Measurements from ENCODE around the gene SRMS.

SRMS gene

GRCh38 chr20:63574156-63574828 is 26.7 kb upstream of the SRMS start, which contains the start of gene HELZ2:
Gene HELZ2, minus strand, starts transcription at chr20:63574239. Its CDS starts 1,854 bp downstream, at chr20:63572385.
- H3K9me2 ChIP-seq (replicated peaks; ENCODE audit: insufficient read depth, low read length), result no peaks in the 10 kb centered on the region
- H3K27ac ChIP-seq (ENCODE audit: low read depth, low read length), result no peak within 1 kb of the TSS
- H3K36me3 ChIP-seq (ENCODE audit: low read length), result no peaks in the 10 kb centered on the region
- H3K79me2 ChIP-seq (ENCODE audit: insufficient read depth, low read length), result no peaks in the 10 kb centered on the region
- no peak within 1 kb of the TSS for H2AFZ ChIP-seq (ENCODE audit: low read depth, low read length, severe bottlenecking)
- H4K20me1 ChIP-seq (ENCODE audit: low read depth, low read length), result no peaks in the 10 kb centered on the region
- no peak within 1 kb of the TSS for H3K4me3 ChIP-seq (ENCODE audit: insufficient read depth, low read length, poor library complexity, severe bottlenecking)
- H3K9ac ChIP-seq (ENCODE audit: low read length), result peak within 1 kb of the TSS; percentile 36; the same call in 1 of the 2 replicates
- no peaks in the 10 kb centered on the region for H3K27me3 ChIP-seq (ENCODE audit: low read length)
- TF ChIP-seq EZH2phosphoT487 (conservative IDR thresholded peaks at IDR 0.05; ENCODE audit: low read length) (no peak), CTCF (IDR thresholded peaks at IDR 0.05; ENCODE audit: insufficient read depth, low read length, poor library complexity, severe bottlenecking) (no peak)
- H3K4me2 ChIP-seq (ENCODE audit: low read depth, low read length, poor library complexity, severe bottlenecking), result peak within 1 kb of the TSS; percentile 58
- no peaks in the 10 kb centered on the region for H3F3A ChIP-seq (ENCODE audit: insufficient read depth)
- H3K9me3 ChIP-seq (ENCODE audit: insufficient read depth, low read length), result no peaks in the 10 kb centered on the region

- H3K9ac ChIP-seq (ENCODE audit: low read length), result peak overlapping the region; percentile 36; the same call in 1 of the 2 replicates
- peak overlapping the region; percentile 58 for H3K4me2 ChIP-seq (ENCODE audit: low read depth, low read length, poor library complexity, severe bottlenecking)
- TF ChIP-seq CTCF (IDR thresholded peaks at IDR 0.05; ENCODE audit: insufficient read depth, low read length, poor library complexity, severe bottlenecking), result no peak
- no peak for TF ChIP-seq EZH2phosphoT487 (conservative IDR thresholded peaks at IDR 0.05; ENCODE audit: low read length)
- no peak overlapping the region for H3K27ac ChIP-seq (ENCODE audit: low read depth, low read length)
- H3F3A ChIP-seq (ENCODE audit: insufficient read depth), result no peaks in the 10 kb centered on the region
- H3K9me2 ChIP-seq (replicated peaks; ENCODE audit: insufficient read depth, low read length), result no peaks in the 10 kb centered on the region
- H3K27me3 ChIP-seq (ENCODE audit: low read length), result no peaks in the 10 kb centered on the region
- no peaks in the 10 kb centered on the region for H3K79me2 ChIP-seq (ENCODE audit: insufficient read depth, low read length)
- H2AFZ ChIP-seq (ENCODE audit: low read depth, low read length, severe bottlenecking), result no peak overlapping the region
- no peaks in the 10 kb centered on the region for H3K36me3 ChIP-seq (ENCODE audit: low read length)
- no peak overlapping the region for H3K4me3 ChIP-seq (ENCODE audit: insufficient read depth, low read length, poor library complexity, severe bottlenecking)
- no peaks in the 10 kb centered on the region for H4K20me1 ChIP-seq (ENCODE audit: low read depth, low read length)
- H3K9me3 ChIP-seq (ENCODE audit: insufficient read depth, low read length), result no peaks in the 10 kb centered on the region
Observed at GRCh38 chr20:63573647-63574131, 26.1 kb upstream of the SRMS start.

GRCh38 chr20:63572788-63573646 is 25.5 kb upstream of the SRMS start:
- no peaks in the 10 kb centered on the region for H4K20me1 ChIP-seq (ENCODE audit: low read depth, low read length)
- no peaks in the 10 kb centered on the region for H3F3A ChIP-seq (ENCODE audit: insufficient read depth)
- no peaks in the 10 kb centered on the region for H3K9me2 ChIP-seq (replicated peaks; ENCODE audit: insufficient read depth, low read length)
- H3K36me3 ChIP-seq (ENCODE audit: low read length), result no peaks in the 10 kb centered on the region
- H3K79me2 ChIP-seq (ENCODE audit: insufficient read depth, low read length), result no peaks in the 10 kb centered on the region
- H3K9ac ChIP-seq (ENCODE audit: low read length), result no peak overlapping the region
- no peak overlapping the region for H2AFZ ChIP-seq (ENCODE audit: low read depth, low read length, severe bottlenecking)
- no peak overlapping the region for H3K27ac ChIP-seq (ENCODE audit: low read depth, low read length)
- TF ChIP-seq CTCF (IDR thresholded peaks at IDR 0.05; ENCODE audit: insufficient read depth, low read length, poor library complexity, severe bottlenecking) (no peak), EZH2phosphoT487 (conservative IDR thresholded peaks at IDR 0.05; ENCODE audit: low read length) (no peak)
- H3K4me2 ChIP-seq (ENCODE audit: low read depth, low read length, poor library complexity, severe bottlenecking), result peak overlapping the region; percentile 58
- H3K4me3 ChIP-seq (ENCODE audit: insufficient read depth, low read length, poor library complexity, severe bottlenecking), result no peak overlapping the region
- no peaks in the 10 kb centered on the region for H3K27me3 ChIP-seq (ENCODE audit: low read length)
- H3K9me3 ChIP-seq (ENCODE audit: insufficient read depth, low read length), result no peaks in the 10 kb centered on the region

Measured in SU-DHL-6 (cell line).